ENCODE data around the gene ZSWIM1. TPM values are rescaled to one million over a fixed set of nuclear protein-coding genes. Genes with fewer than 3 reads are reported as not detected.

The ZSWIM1 gene
- total RNA-seq, 1 experiment from 2014 or later, result 17.4 TPM

DNA sequence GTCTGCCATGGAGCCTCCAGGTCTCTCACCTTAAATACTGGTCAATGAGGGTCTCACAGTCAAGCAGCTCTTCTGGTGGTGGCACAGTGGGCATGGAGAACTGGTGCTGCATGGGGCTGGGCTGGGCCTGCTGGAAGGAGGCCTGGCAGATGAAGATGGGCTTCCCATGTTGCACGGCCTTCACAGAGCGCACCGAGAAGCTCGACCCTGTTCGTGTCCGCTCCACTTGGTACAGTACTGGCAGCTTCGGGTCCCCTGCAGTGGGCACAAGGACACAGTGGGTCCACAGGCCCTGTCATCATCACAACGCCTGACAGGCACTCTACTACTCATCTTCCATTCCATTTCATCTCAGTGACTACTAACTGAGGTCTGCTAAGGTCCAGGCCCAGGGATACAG, 32.6 kb upstream of the ZSWIM1 start:
- Mint-ChIP-seq H3K4me1 (peaks cover 22% of the 10 kb centered on the region), H3K4me3 (no peak overlapping the region), H3K27me3 (ENCODE audit: low read depth) (no peaks in the 10 kb centered on the region), H3K9me3 (no peaks in the 10 kb centered on the region), H3K36me3 (peaks cover 34% of the 10 kb centered on the region), H3K27ac (peak overlapping the region; percentile 69; the same call in 1 of the 2 replicates)
- no peak for ATAC-seq
- no peak for DNase-seq (ENCODE audit: low spot score)
- TF ChIP-seq, protein P1, sequence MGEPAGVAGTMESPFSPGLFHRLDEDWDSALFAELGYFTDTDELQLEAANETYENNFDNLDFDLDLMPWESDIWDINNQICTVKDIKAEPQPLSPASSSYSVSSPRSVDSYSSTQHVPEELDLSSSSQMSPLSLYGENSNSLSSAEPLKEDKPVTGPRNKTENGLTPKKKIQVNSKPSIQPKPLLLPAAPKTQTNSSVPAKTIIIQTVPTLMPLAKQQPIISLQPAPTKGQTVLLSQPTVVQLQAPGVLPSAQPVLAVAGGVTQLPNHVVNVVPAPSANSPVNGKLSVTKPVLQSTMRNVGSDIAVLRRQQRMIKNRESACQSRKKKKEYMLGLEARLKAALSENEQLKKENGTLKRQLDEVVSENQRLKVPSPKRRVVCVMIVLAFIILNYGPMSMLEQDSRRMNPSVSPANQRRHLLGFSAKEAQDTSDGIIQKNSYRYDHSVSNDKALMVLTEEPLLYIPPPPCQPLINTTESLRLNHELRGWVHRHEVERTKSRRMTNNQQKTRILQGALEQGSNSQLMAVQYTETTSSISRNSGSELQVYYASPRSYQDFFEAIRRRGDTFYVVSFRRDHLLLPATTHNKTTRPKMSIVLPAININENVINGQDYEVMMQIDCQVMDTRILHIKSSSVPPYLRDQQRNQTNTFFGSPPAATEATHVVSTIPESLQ (CRISPR knock-in tag; IDR thresholded peaks at IDR 0.05), result no peak
- TF ChIP-seq, protein P2, sequence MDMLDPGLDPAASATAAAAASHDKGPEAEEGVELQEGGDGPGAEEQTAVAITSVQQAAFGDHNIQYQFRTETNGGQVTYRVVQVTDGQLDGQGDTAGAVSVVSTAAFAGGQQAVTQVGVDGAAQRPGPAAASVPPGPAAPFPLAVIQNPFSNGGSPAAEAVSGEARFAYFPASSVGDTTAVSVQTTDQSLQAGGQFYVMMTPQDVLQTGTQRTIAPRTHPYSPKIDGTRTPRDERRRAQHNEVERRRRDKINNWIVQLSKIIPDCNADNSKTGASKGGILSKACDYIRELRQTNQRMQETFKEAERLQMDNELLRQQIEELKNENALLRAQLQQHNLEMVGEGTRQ (CRISPR knock-in tag; IDR thresholded peaks at IDR 0.05), result no peak
- TF ChIP-seq ZNF671 (CRISPR knock-in tag; IDR thresholded peaks at IDR 0.05) (no peak), IRF2 (CRISPR knock-in tag; IDR thresholded peaks at IDR 0.05; ENCODE audit: borderline replicate concordance, low read depth) (no peak), ZNF416 (CRISPR knock-in tag; IDR thresholded peaks at IDR 0.05) (no peak), FOXJ3 (CRISPR knock-in tag; IDR thresholded peaks at IDR 0.05; ENCODE audit: borderline replicate concordance) (no peak), NFE2L1 (CRISPR knock-in tag; IDR thresholded peaks at IDR 0.05) (no peak), ZNF396 (CRISPR knock-in tag; IDR thresholded peaks at IDR 0.05; ENCODE audit: borderline replicate concordance) (no peak), NR3C1 (CRISPR knock-in tag; conservative IDR thresholded peaks at IDR 0.05; ENCODE audit: low read depth) (no peak)
- TF ChIP-seq, protein P3, sequence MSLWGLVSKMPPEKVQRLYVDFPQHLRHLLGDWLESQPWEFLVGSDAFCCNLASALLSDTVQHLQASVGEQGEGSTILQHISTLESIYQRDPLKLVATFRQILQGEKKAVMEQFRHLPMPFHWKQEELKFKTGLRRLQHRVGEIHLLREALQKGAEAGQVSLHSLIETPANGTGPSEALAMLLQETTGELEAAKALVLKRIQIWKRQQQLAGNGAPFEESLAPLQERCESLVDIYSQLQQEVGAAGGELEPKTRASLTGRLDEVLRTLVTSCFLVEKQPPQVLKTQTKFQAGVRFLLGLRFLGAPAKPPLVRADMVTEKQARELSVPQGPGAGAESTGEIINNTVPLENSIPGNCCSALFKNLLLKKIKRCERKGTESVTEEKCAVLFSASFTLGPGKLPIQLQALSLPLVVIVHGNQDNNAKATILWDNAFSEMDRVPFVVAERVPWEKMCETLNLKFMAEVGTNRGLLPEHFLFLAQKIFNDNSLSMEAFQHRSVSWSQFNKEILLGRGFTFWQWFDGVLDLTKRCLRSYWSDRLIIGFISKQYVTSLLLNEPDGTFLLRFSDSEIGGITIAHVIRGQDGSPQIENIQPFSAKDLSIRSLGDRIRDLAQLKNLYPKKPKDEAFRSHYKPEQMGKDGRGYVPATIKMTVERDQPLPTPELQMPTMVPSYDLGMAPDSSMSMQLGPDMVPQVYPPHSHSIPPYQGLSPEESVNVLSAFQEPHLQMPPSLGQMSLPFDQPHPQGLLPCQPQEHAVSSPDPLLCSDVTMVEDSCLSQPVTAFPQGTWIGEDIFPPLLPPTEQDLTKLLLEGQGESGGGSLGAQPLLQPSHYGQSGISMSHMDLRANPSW (CRISPR knock-in tag; conservative IDR thresholded peaks at IDR 0.05; ENCODE audit: low read depth), result no peak
- TF ChIP-seq, protein P4, sequence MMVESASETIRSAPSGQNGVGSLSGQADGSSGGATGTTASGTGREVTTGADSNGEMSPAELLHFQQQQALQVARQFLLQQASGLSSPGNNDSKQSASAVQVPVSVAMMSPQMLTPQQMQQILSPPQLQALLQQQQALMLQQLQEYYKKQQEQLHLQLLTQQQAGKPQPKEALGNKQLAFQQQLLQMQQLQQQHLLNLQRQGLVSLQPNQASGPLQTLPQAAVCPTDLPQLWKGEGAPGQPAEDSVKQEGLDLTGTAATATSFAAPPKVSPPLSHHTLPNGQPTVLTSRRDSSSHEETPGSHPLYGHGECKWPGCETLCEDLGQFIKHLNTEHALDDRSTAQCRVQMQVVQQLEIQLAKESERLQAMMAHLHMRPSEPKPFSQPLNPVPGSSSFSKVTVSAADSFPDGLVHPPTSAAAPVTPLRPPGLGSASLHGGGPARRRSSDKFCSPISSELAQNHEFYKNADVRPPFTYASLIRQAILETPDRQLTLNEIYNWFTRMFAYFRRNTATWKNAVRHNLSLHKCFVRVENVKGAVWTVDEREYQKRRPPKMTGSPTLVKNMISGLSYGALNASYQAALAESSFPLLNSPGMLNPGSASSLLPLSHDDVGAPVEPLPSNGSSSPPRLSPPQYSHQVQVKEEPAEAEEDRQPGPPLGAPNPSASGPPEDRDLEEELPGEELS (CRISPR knock-in tag; IDR thresholded peaks at IDR 0.05), result no peak
- ChIA-PET CTCF (interaction anchor here (2.0 kb wide), 1 partner anchor 41 kb away, joined by 4 read pairs; no protein-coding TSS in a partner anchor), POLR2A (no interaction called here)

DNA sequence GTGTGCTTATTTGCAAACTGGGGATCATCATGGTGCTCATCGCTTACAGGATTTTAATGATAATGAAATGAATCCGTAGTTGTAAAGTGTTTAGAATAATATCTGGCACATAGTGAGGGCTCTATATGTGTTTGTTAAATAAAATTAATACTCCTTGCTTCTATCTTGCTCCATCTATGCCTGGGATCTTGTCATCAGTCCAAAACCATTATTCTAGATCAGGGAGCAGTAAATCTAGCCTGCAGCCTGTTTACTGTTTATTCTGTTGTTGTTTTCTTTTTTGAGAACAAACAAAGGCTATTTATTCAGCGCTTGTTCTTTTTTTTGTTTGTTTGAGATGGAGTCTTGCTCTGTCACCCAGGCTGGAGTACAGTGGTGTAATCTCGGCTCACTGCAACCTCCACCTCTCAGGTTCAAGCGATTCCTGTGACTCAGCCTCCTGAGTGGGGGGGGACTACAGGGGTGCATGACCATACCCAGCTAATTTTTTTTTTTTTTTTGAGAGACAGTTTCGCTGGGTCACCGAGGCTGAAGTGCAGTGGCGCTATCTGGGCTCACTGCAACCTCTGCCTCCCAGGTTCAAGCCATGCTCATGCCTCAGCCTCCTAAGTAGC, 32.0 kb upstream of the ZSWIM1 start:
- ATAC-seq, result no peak
- CTCF ChIA-PET, result interaction anchor here (2.0 kb wide), 1 partner anchor 41 kb away, joined by 4 read pairs; no protein-coding TSS in a partner anchor
- H3K9me3 Mint-ChIP-seq, result no peaks in the 10 kb centered on the region
- H3K4me3 Mint-ChIP-seq, result no peak overlapping the region
- DNase-seq (ENCODE audit: low spot score), result no peak
- peaks cover 28% of the 10 kb centered on the region for H3K4me1 Mint-ChIP-seq
- H3K27me3 Mint-ChIP-seq (ENCODE audit: low read depth), result no peaks in the 10 kb centered on the region
- POLR2A ChIA-PET, result interaction anchor here (0.7 kb wide), 1 partner anchor 18 kb away, joined by 7 read pairs; no protein-coding TSS in a partner anchor
- H3K36me3 Mint-ChIP-seq, result peaks cover 32% of the 10 kb centered on the region
- peak overlapping the region; percentile 69; the same call in 1 of the 2 replicates for H3K27ac Mint-ChIP-seq
- no peak for TF ChIP-seq TEAD4 (CRISPR knock-in tag; IDR thresholded peaks at IDR 0.05)
- no peak for TF ChIP-seq ATF1 (CRISPR knock-in tag; IDR thresholded peaks at IDR 0.05)
- TF ChIP-seq, protein P5, sequence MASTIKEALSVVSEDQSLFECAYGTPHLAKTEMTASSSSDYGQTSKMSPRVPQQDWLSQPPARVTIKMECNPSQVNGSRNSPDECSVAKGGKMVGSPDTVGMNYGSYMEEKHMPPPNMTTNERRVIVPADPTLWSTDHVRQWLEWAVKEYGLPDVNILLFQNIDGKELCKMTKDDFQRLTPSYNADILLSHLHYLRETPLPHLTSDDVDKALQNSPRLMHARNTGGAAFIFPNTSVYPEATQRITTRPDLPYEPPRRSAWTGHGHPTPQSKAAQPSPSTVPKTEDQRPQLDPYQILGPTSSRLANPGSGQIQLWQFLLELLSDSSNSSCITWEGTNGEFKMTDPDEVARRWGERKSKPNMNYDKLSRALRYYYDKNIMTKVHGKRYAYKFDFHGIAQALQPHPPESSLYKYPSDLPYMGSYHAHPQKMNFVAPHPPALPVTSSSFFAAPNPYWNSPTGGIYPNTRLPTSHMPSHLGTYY (CRISPR knock-in tag; IDR thresholded peaks at IDR 0.05), result no peak
- TF ChIP-seq RORB (CRISPR knock-in tag; IDR thresholded peaks at IDR 0.05), result no peak
- TF ChIP-seq TP53 (CRISPR knock-in tag; IDR thresholded peaks at IDR 0.05), result no peak
- TF ChIP-seq TEAD1 (CRISPR knock-in tag; IDR thresholded peaks at IDR 0.05), result no peak
- TF ChIP-seq, protein P3 (CRISPR knock-in tag; conservative IDR thresholded peaks at IDR 0.05; ENCODE audit: low read depth), result no peak
- TF ChIP-seq, protein P6, sequence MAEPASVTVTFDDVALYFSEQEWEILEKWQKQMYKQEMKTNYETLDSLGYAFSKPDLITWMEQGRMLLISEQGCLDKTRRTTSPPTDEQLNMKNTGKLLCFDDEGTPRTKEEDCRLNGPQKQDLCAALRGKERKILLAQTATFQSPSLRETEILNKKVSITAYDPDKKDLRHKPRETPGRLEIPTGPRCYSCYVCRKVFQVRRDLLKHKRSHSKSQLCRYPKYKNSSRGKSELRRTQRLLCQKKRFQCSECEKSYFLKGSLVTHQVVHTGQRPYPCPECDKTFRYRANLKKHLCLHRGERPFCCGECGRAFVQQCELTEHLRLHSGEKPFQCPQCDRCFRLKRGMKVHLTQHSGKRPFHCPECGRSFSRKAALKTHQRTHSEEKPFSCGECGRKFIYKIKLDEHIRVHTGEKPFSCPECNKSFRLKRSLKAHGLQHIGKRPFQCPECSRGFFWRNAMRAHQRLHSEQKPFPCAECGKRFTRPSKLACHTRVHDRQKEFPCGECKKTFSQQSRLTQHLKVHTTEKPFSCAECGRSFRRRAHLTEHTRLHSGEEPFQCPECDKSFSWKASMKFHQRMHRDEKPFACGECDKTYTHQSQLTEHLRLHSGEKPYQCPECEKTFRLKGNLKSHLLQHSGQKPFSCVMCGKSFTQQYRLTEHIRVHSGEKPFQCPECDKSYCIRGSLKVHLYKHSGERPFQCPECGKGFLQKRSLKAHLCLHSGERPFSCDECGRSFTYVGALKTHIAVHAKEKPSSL (CRISPR knock-in tag; conservative IDR thresholded peaks at IDR 0.05), result no peak
- TF ChIP-seq ZNF423 (CRISPR knock-in tag; IDR thresholded peaks at IDR 0.05), result no peak
- no peak for TF ChIP-seq ESRRA (CRISPR knock-in tag; IDR thresholded peaks at IDR 0.05; ENCODE audit: borderline replicate concordance)

Data from WTC11 (cell line).